Measurements from ENCODE around the gene HS1BP3. TPM values are rescaled to one million over a fixed set of nuclear protein-coding genes. Genes with fewer than 3 reads are reported as not detected.

HS1BP3 gene
- total and polyA plus RNA-seq, 9 of the 15 experiments (the other 6 are each of a cell fraction or from before 2014, with no cell fraction given): 0.41 to 8.3 (median 5.9) TPM

DNA sequence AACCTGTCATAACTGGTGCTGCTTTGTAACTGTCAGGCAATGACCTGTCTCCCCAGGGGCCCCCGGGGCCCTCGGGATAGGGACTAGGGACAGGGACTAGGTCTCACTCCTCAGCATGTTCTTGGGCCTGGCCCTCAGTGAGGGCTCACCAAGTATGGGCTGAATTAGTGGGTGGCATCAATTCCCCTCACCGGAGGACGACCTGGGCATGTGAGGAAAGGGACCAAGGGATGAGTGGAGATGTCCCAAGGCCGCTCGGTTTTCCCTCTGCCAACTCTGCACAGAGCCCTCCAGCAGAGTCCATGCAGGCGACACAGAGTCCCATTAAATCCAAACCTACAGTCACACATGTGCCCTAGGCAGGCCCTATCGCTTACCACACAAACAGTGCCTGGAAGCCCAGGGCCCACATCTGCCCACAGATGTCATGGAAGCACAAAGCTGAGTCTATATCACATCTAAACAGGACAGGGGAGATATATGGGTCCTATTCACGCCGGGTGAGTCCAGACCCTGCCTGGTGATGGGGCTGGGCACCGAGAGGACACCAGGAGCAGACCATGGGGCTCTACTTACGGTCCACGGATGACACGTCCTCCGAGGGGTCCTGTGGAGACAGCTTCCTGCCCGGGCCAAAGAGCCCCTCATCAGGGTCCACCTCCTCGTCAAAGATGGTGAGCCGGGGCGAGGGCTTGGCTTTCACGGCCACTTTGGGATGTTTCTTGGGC is 26.6 kb downstream of the HS1BP3 start (continued):
- TF ChIP-seq, protein P1, sequence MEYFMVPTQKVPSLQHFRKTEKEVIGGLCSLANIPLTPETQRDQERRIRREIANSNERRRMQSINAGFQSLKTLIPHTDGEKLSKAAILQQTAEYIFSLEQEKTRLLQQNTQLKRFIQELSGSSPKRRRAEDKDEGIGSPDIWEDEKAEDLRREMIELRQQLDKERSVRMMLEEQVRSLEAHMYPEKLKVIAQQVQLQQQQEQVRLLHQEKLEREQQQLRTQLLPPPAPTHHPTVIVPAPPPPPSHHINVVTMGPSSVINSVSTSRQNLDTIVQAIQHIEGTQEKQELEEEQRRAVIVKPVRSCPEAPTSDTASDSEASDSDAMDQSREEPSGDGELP (CRISPR knock-in tag; IDR thresholded peaks at IDR 0.05; ENCODE audit: borderline replicate concordance): no peak
- TF ChIP-seq USF1 (CRISPR knock-in tag; IDR thresholded peaks at IDR 0.05) (no peak), TFE3 (CRISPR knock-in tag; IDR thresholded peaks at IDR 0.05) (no peak)

DNA sequence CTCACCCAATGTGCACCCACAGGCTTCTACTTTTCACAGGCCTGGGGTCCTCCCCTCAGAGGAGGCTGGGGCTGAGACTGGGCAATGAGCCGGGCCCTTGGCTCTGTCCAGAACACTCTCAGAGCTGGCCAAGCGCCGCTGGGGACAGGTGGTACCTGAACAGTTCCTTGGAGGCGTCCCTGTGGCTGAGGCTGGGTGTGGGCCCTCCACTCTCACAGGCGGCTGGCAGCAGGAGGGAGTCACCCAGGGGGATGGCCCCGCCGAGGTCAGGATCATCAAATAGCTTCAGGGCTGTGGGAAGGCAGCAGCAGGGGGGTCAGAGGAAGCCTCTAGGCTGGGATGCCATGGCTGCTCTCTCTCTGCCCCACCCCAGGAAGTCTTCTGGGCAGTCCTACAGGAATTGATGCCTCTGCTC is 27.1 kb downstream of the HS1BP3 start:
- CTCF ChIA-PET (ENCODE audit: low intra/inter-chr PET ratio): no interaction called here
- no peak for FAIRE-seq
- Histone ChIP-seq H3K4me3 (no peak overlapping the region), H2AFZ (ENCODE audit: low read depth, low read length) (no peak overlapping the region), H3K4me1 (replicated peaks in 1 of 2; ENCODE audit: control insufficient read depth in 2 of 2, insufficient read depth in 2 of 2, low read length in 2 of 2) (peaks cover 0 to 11% of the 10 kb centered on the region in 2 experiments; a peak in 3 of 5 replicates), H3K79me2 (ENCODE audit: control insufficient read depth, insufficient read depth, low read length) (no peaks in the 10 kb centered on the region), H3K27me3 (ENCODE audit: control insufficient read depth in 2 of 2, insufficient read depth in 2 of 2, low read length in 2 of 2) (0 out of 5 replicates have a peak, but pooled peaks cover 0 to 3% of the 10 kb centered on the region in 2 experiments), H4K20me1 (replicated peaks; ENCODE audit: control insufficient read depth, insufficient read depth, low read length) (no peaks in the 10 kb centered on the region), H3K27ac (ENCODE audit: extremely low read depth, low read depth, low read length) (no peak overlapping the region), H3K9me3 (replicated peaks; ENCODE audit: control insufficient read depth, insufficient read depth, low read depth, low read length) (no peaks in the 10 kb centered on the region), H3K9ac (ENCODE audit: insufficient read depth in 1 of 2, low read depth in 2 of 2, low read length in 2 of 2) (peak overlapping the region in 1 of 2 experiments; percentile 2; a peak in 1 of 4 replicates), H3K4me2 (ENCODE audit: insufficient read depth, low read length) (no peak overlapping the region), H3K36me3 (ENCODE audit: control insufficient read depth, insufficient read depth, low read length) (no peaks in the 10 kb centered on the region), H3K9me1 (ENCODE audit: control insufficient read depth, insufficient read depth, low read length) (no peaks in the 10 kb centered on the region)
- ATAC-seq: no peak
- in situ Hi-C loops (cut with MboI): no loop called here
- BruUV-seq (replicated peaks): no TSS peak
- intact Hi-C loops (cut with micrococcal nuclease): no loop called here
- no peak for DNase-seq (ENCODE audit: extremely low read depth in 1 of 4, low spot score in 3 of 4)
- WGBS (ENCODE audit: insufficient coverage, low coverage, missing lambda C conversion rate): 40% methylated on average over 6 of the region's 7 CpGs
- TF ChIP-seq ZNF436 (CRISPR knock-in tag; IDR thresholded peaks at IDR 0.05): no peak
- no peak for TF ChIP-seq EHMT2 (IDR thresholded peaks at IDR 0.05)
- no peak for TF ChIP-seq BCL6 (CRISPR knock-in tag; IDR thresholded peaks at IDR 0.05)
- no peak for TF ChIP-seq EWSR1 (IDR thresholded peaks at IDR 0.05; ENCODE audit: borderline replicate concordance, low read depth, partially characterized antibody)
- TF ChIP-seq, protein P2, sequence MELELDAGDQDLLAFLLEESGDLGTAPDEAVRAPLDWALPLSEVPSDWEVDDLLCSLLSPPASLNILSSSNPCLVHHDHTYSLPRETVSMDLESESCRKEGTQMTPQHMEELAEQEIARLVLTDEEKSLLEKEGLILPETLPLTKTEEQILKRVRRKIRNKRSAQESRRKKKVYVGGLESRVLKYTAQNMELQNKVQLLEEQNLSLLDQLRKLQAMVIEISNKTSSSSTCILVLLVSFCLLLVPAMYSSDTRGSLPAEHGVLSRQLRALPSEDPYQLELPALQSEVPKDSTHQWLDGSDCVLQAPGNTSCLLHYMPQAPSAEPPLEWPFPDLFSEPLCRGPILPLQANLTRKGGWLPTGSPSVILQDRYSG (tag; conservative IDR thresholded peaks at IDR 0.05; ENCODE audit: low read depth): no peak
- no peak for TF ChIP-seq HBP1 (CRISPR knock-in tag; IDR thresholded peaks at IDR 0.05)
- no peak for TF ChIP-seq HSF4 (CRISPR knock-in tag; IDR thresholded peaks at IDR 0.05; ENCODE audit: borderline replicate concordance)
- no peak for TF ChIP-seq PML (IDR thresholded peaks at IDR 0.05; ENCODE audit: low read length)
- POLR2A ChIA-PET: interaction anchor here (0.7 kb wide), 1 partner anchor 177 kb away, joined by 3 read pairs; the partner anchor contains the start of gene RHOB
